HepG2 (cell line): ENCODE results near the gene GNG7. TPM values are rescaled to one million over a fixed set of nuclear protein-coding genes. Genes with fewer than 3 reads are reported as not detected.

Experiments used
- ARNT2 ChIP-seq: sonication (generic); formaldehyde crosslinking; IDR thresholded peaks from 2 replicates; pipeline ENCODE4 v1.8.0; 2022; ENCODE audit warnings: mild to moderate bottlenecking, low read depth, missing genetic modification reagents, moderate library complexity
- FOXP4 ChIP-seq: sonication (generic); formaldehyde crosslinking; IDR thresholded peaks from 2 replicates; pipeline ENCODE4 v1.4.0; 2020; ENCODE audit warnings: missing genetic modification reagents
- HOXA3 ChIP-seq: sonication (generic); formaldehyde crosslinking; IDR thresholded peaks from 2 replicates; pipeline ENCODE4 v1.5.0; 2020; ENCODE audit warnings: missing genetic modification reagents
- MEF2D ChIP-seq: sonication (generic); formaldehyde crosslinking; IDR thresholded peaks from 2 replicates; pipeline ENCODE4 v1.5.1; 2020; ENCODE audit warnings: mild to moderate bottlenecking, missing genetic modification reagents
- MYC ChIP-seq: sonication (generic); formaldehyde crosslinking; IDR thresholded peaks from 2 replicates; pipeline ENCODE4 v1.9.0; 2021; ENCODE audit warnings: missing genetic modification reagents, borderline replicate concordance
- PATZ1 ChIP-seq: sonication (generic); formaldehyde crosslinking; IDR thresholded peaks from 2 replicates; pipeline ENCODE4 v1.4.0; 2020; ENCODE audit warnings: missing genetic modification reagents
- SRSF4 ChIP-seq: fragments of 200-400 bp; formaldehyde crosslinking; IDR thresholded peaks from one replicate; pipeline ENCODE4 v1.6.1; 2018; ENCODE audit warnings: mild to moderate bottlenecking, low read depth, low read length, moderate library complexity; ENCODE audit not compliant: poor library complexity, severe bottlenecking
- THRA ChIP-seq: sonication (generic); formaldehyde crosslinking; IDR thresholded peaks from 2 replicates; pipeline ENCODE4 v1.4.0; 2020; ENCODE audit warnings: missing genetic modification reagents, borderline replicate concordance
- ZKSCAN8 ChIP-seq: IDR thresholded peaks from 2 replicates; pipeline ENCODE4 v1.6.1; 2016; ENCODE audit warnings: borderline replicate concordance, missing genetic modification reagents, missing compliant biosample characterization
- ZNF276 ChIP-seq: sonication (generic); formaldehyde crosslinking; IDR thresholded peaks from 2 replicates; pipeline ENCODE4 v1.4.0; 2020; ENCODE audit warnings: mild to moderate bottlenecking, low read depth, missing genetic modification reagents
- ZNF687 ChIP-seq: sonication (generic); formaldehyde crosslinking; IDR thresholded peaks from 2 replicates; pipeline ENCODE4 v1.5.1; 2020; ENCODE audit warnings: mild to moderate bottlenecking, missing genetic modification reagents, moderate library complexity
- polyA plus RNA-seq, 8 experiments: library from polyadenylated mRNA; depleted of rRNA in 3 of 8; stranded (reverse) in 7 of 8; unstranded in 1 of 8; fragments of >200 nt; fragmentation: Illumina TruSeq in 4 of 8; extraction: Trizol in 4 of 8; gene quantifications; 2 replicates each; pipeline versions ENCODE4 v1.2.1 to v1.2.3, GENCODE V29; 2011 to 2016; ENCODE audit warnings: low read depth in 4 of 8, missing spikeins in 1 of 8, mixed read lengths in 1 of 8; ENCODE audit not compliant: insufficient read depth in 1 of 8
- total RNA-seq, 5 experiments: library from RNA; depleted of rRNA; stranded (reverse); fragments of >200 nt; fragmentation: Illumina TruSeq; extraction: Trizol; gene quantifications; 2 replicates each; pipeline ENCODE4 v1.2.3, GENCODE V29; 2016; ENCODE audit warnings: low read depth in 1 of 5
- TF ChIP-seq, protein P1 (sequence below): sonication (generic); formaldehyde crosslinking; IDR thresholded peaks from 2 replicates; pipeline ENCODE4 v1.4.0; 2020; ENCODE audit warnings: missing genetic modification reagents

The GNG7 gene
- total and polyA plus RNA-seq, 2 of the 13 experiments (the other 11 are each of a cell fraction or from before 2014, with no cell fraction given), result 1.4 to 3.3 TPM

GRCh38 chr19:2543463-2544442, 158.7 kb downstream of the GNG7 start (continued):
- 0 out of 2 replicates have a peak, but pooled peaks have one; percentile 63 for TF ChIP-seq ZNF276 (CRISPR knock-in tag)
- TF ChIP-seq THRA, result peak; percentile 89
- peak; percentile 80; the same call in 1 of the 2 replicates for TF ChIP-seq MYC (CRISPR knock-in tag)
- TF ChIP-seq PATZ1, result peak; percentile 91
- TF ChIP-seq SRSF4, result no peak
- peak; percentile 94 for TF ChIP-seq HOXA3 (CRISPR knock-in tag)
- TF ChIP-seq MEF2D (CRISPR knock-in tag), result peak; percentile 54; the same call in 1 of the 2 replicates
- TF ChIP-seq FOXP4 (CRISPR knock-in tag), result peak; percentile 58
- TF ChIP-seq ARNT2 (CRISPR knock-in tag), result peak; percentile 77; the same call in 1 of the 2 replicates
- peak; percentile 65; the same call in 1 of the 2 replicates for TF ChIP-seq ZKSCAN8 (CRISPR knock-in tag)
- TF ChIP-seq ZNF687, result peak; percentile 98
- TF ChIP-seq, protein P1, sequence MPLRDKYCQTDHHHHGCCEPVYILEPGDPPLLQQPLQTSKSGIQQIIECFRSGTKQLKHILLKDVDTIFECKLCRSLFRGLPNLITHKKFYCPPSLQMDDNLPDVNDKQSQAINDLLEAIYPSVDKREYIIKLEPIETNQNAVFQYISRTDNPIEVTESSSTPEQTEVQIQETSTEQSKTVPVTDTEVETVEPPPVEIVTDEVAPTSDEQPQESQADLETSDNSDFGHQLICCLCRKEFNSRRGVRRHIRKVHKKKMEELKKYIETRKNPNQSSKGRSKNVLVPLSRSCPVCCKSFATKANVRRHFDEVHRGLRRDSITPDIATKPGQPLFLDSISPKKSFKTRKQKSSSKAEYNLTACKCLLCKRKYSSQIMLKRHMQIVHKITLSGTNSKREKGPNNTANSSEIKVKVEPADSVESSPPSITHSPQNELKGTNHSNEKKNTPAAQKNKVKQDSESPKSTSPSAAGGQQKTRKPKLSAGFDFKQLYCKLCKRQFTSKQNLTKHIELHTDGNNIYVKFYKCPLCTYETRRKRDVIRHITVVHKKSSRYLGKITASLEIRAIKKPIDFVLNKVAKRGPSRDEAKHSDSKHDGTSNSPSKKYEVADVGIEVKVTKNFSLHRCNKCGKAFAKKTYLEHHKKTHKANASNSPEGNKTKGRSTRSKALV (CRISPR knock-in tag), result peak; percentile 88; the same call in 1 of the 2 replicates
